ENCODE results near the gene DNAI1.

GRCh38 chr9:34413231-34413852 lies 45.3 kb upstream of the DNAI1 start:
- TF ChIP-seq CTCF (IDR thresholded peaks at IDR 0.05; ENCODE audit: insufficient read depth, low read length) (no peak), POLR2AphosphoS5 (IDR thresholded peaks at IDR 0.05; ENCODE audit: low read depth) (no peak), SPI1 (IDR thresholded peaks at IDR 0.05; ENCODE audit: borderline replicate concordance, low read depth) (no peak), REST (IDR thresholded peaks at IDR 0.05; ENCODE audit: insufficient replicate concordance, low read depth) (peak; percentile 97)
